BLaER1 (cell line): Measurements from ENCODE around the gene STX2.
A peak's percentile ranks its signal among the peaks of the same experiment; 100 is the strongest.

ENCODE experiments used
- H3K27ac ChIP-seq: shearing (Covaris generic); formaldehyde crosslinking; 2 replicates; pipeline ENCODE4 v1.8.1; 2022
- H3K27me3 ChIP-seq: shearing (Covaris generic); formaldehyde crosslinking; 2 replicates; pipeline ENCODE4 v1.8.1; 2022
- H3K36me3 ChIP-seq: shearing (Covaris generic); formaldehyde crosslinking; 2 replicates; pipeline ENCODE4 v1.8.1; 2022
- H3K4me1 ChIP-seq: shearing (Covaris generic); formaldehyde crosslinking; 2 replicates; pipeline ENCODE4 v1.8.1; 2022
- H3K4me2 ChIP-seq: shearing (Covaris generic); formaldehyde crosslinking; 2 replicates; pipeline ENCODE4 v1.8.1; 2022
- H3K4me3 ChIP-seq: shearing (Covaris generic); formaldehyde crosslinking; 2 replicates; pipeline ENCODE4 v1.8.1; 2022
- H3K9ac ChIP-seq: shearing (Covaris generic); formaldehyde crosslinking; 2 replicates; pipeline ENCODE4 v1.8.1; 2022
- H3K9me3 ChIP-seq: shearing (Covaris generic); formaldehyde crosslinking; 2 replicates; pipeline ENCODE4 v1.8.1; 2022
- H4K20me1 ChIP-seq: shearing (Covaris generic); formaldehyde crosslinking; 2 replicates; pipeline ENCODE4 v1.8.1; 2022
- Cebpa-rat ChIP-seq: shearing (Covaris generic); IDR thresholded peaks from 2 replicates; pipeline ENCODE4 v1.8.1; 2022

The STX2 gene

DNA sequence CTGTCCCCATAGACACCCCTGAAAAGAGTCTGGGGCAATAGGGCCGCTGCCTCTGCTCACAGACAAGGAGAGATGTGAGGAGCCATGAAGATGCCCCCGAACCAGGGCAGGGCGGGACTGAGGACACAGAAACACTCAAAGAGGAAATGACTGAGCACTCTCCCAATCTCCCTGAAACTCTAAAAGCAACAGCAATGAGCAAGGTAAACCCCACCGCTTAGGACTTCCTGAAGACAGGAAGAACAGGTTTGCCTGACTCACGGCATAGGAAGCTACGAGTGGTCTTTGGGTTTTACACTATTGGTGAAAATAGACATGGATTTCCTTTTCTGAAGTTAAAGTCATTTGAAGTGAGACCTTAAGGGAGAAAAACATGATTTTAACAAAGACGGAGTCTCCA lies 32.5 kb downstream of the STX2 start:
- Histone ChIP-seq H3K9me3 (peaks cover 71% of the 10 kb centered on the region), H3K36me3 (peaks cover 92% of the 10 kb centered on the region), H3K4me2 (peak overlapping the region; percentile 74), H3K27me3 (0 out of 2 replicates have a peak, but pooled peaks cover 4% of the 10 kb centered on the region), H3K4me3 (peak overlapping the region; percentile 54), H3K27ac (peak overlapping the region; percentile 74), H4K20me1 (no peaks in the 10 kb centered on the region), H3K4me1 (peaks cover 35% of the 10 kb centered on the region), H3K9ac (no peak overlapping the region)
- TF ChIP-seq Cebpa-rat: no peak

DNA sequence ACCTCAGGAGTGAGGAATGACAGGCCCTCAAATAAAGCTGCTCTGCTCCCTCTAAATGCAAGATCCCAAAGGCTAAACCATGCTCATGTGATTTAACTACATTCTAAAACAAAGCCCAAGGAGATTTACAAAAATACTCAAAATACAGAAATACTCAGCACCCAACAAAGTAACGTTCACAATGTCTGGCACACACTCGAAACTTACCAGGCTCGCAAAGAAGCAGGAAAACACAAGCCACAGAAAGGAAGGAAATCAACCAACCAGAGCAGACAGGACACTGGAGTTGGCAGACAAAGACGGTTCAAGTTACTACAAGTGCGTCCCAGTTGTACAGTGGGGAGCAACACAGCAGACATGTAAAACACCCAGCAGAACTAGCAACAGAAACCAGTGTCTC lies 33.4 kb downstream of the STX2 start:
- no peak for TF ChIP-seq Cebpa-rat
- H3K4me1 ChIP-seq: peaks cover 35% of the 10 kb centered on the region
- H3K4me3 ChIP-seq: peak overlapping the region; percentile 54
- 0 out of 2 replicates have a peak, but pooled peaks cover 4% of the 10 kb centered on the region for H3K27me3 ChIP-seq
- peak overlapping the region; percentile 74 for H3K4me2 ChIP-seq
- H4K20me1 ChIP-seq: no peaks in the 10 kb centered on the region
- H3K9ac ChIP-seq: no peak overlapping the region
- peaks cover 97% of the 10 kb centered on the region for H3K36me3 ChIP-seq
- peaks cover 71% of the 10 kb centered on the region for H3K9me3 ChIP-seq
- H3K27ac ChIP-seq: peak overlapping the region; percentile 74

DNA sequence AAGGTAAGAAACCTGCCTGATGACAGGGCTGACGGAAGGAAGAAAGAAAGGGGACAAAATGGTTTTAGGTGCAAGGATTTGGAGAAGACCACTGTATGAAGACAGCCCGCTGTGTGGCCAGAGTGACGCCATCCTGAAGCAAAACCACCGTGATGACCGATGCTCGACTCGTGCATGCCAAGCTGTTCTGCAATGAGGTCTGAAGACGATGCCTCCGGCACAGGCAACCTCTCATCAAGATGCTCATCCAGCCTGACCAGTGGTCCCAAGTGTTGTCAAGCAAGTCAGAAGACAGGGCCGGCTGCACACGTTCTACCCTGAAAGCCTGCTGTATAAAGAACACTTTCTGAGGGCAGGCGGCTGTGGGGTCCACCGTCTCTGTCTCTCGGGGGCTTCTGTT lies 34.8 kb downstream of the STX2 start:
- H3K4me1 ChIP-seq: peaks cover 35% of the 10 kb centered on the region
- H3K4me2 ChIP-seq: no peak overlapping the region
- 0 out of 2 replicates have a peak, but pooled peaks cover 4% of the 10 kb centered on the region for H3K27me3 ChIP-seq
- H3K27ac ChIP-seq: no peak overlapping the region
- peaks cover 99% of the 10 kb centered on the region for H3K36me3 ChIP-seq
- H4K20me1 ChIP-seq: no peaks in the 10 kb centered on the region
- no peak overlapping the region for H3K9ac ChIP-seq
- no peak for TF ChIP-seq Cebpa-rat
- peaks cover 71% of the 10 kb centered on the region for H3K9me3 ChIP-seq
- H3K4me3 ChIP-seq: peak overlapping the region; percentile 54

DNA sequence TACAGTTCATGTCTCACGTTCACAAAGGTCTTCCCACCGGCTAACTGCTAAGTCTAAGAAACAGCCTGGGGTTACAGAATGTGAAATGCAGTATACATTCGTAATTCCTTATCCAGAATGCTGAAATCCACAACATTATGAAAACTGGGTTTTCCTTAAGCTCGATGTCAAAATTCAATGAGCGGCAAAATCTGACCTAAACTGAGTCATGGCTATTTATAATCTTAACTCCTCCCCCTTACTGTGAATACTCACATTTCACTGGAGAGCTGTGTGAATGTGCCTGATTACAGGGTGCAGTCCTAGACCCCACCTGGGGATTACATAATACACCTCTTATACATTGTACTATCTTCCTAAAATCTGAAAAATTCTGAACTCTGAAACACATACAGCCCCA lies 35.3 kb downstream of the STX2 start:
- peak overlapping the region; percentile 54; the same call in 1 of the 2 replicates for H3K4me3 ChIP-seq
- H4K20me1 ChIP-seq: no peaks in the 10 kb centered on the region
- peaks cover 68% of the 10 kb centered on the region for H3K9me3 ChIP-seq
- H3K4me1 ChIP-seq: peaks cover 35% of the 10 kb centered on the region
- no peak for TF ChIP-seq Cebpa-rat
- 0 out of 2 replicates have a peak, but pooled peaks cover 4% of the 10 kb centered on the region for H3K27me3 ChIP-seq
- no peak overlapping the region for H3K27ac ChIP-seq
- no peak overlapping the region for H3K9ac ChIP-seq
- peaks cover 99% of the 10 kb centered on the region for H3K36me3 ChIP-seq
- H3K4me2 ChIP-seq: no peak overlapping the region

DNA sequence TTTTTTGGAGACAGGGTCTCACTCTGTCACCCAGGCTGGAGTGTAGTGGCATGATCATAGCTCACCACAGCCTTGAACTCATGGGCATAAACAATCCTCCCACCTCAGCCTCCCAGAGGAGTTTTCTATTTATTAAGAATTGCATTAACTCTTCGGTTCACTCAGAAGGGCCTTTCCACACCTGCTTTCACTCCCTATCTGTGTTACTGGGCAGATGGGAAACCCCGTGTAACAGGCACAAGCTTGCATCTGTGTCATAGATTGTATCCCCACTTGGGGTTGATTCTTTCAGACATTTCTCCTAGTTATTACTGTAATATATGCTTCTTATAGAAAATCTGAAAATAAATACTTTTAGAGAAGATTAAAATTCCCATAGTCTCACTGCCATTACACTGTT lies 38.7 kb downstream of the STX2 start:
- peaks cover 17% of the 10 kb centered on the region for H3K4me1 ChIP-seq
- no peak overlapping the region for H3K4me3 ChIP-seq
- H3K27ac ChIP-seq: no peak overlapping the region
- 0 out of 2 replicates have a peak, but pooled peaks cover 4% of the 10 kb centered on the region for H3K27me3 ChIP-seq
- H3K9ac ChIP-seq: no peak overlapping the region
- TF ChIP-seq Cebpa-rat: no peak
- H4K20me1 ChIP-seq: no peaks in the 10 kb centered on the region
- H3K36me3 ChIP-seq: peaks cover 94% of the 10 kb centered on the region
- no peak overlapping the region for H3K4me2 ChIP-seq
- H3K9me3 ChIP-seq: peaks cover 34% of the 10 kb centered on the region

DNA sequence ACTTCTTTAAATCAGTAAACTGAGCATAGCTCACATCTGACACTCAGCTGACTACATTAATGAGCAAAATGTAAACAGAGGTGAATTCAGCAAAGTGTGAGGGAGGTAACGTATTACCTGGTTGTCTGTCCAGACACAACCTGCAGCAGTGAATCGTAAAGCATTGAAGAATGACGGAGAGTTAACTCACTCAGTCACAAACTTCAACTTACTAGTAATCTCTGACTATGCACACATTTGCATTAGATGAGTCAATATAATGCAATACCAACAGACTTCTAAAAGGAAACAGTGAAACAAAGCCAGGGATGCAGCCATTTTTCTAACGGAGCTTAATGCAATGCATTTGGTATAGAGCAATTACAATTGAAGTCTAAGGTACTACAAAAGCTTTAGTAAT lies 40.0 kb downstream of the STX2 start:
- Histone ChIP-seq H3K36me3 (peaks cover 91% of the 10 kb centered on the region), H3K4me1 (peaks cover 14% of the 10 kb centered on the region), H3K4me2 (no peak overlapping the region), H3K9ac (no peak overlapping the region), H3K9me3 (peaks cover 21% of the 10 kb centered on the region), H3K4me3 (no peak overlapping the region), H3K27ac (no peak overlapping the region), H3K27me3 (no peaks in the 10 kb centered on the region), H4K20me1 (no peaks in the 10 kb centered on the region)
- TF ChIP-seq Cebpa-rat: no peak

DNA sequence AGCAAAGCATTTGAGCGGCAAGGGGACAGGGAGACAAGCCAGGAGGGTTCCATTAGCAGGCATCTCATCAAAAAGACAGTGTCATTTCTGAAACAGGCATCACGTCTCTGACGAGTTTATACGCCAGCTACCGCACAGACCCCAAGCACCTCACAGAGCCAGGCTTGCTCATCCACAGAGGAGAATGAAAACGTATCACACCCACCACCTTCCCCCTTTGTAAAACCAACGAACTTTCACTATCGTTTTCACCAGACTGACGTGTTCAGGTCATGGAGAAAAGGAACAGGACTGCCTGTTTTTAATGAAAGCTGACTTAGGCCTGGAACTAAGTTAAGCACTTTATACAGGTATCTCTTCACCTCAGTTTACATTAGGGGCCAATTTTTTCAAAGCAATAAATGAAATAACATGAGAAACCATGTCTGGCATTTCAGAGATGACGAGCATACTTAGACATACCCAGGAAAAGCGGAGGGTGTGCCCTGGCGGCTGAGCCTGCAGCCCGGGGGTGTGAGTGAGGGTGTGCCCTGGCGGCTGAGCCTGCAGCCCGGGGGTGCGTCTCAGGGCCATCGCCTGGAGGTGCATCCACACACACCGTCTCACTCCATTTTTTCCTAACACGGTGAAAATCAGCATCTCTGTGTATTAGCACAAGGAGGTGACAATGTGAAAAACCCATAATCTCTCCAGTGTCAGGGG lies 41.9 kb downstream of the STX2 start:
- Histone ChIP-seq H3K4me1 (peaks cover 14% of the 10 kb centered on the region), H3K9ac (peak overlapping the region; percentile 54; the same call in 1 of the 2 replicates), H3K27ac (0 out of 2 replicates have a peak overlapping the region, but pooled peaks have one; percentile 4), H3K4me2 (peak overlapping the region; percentile 71), H3K4me3 (no peak overlapping the region), H3K36me3 (peaks cover 91% of the 10 kb centered on the region), H4K20me1 (no peaks in the 10 kb centered on the region), H3K27me3 (no peaks in the 10 kb centered on the region), H3K9me3 (peaks cover 2% of the 10 kb centered on the region; the same call in 1 of the 2 replicates)
- no peak for TF ChIP-seq Cebpa-rat

DNA sequence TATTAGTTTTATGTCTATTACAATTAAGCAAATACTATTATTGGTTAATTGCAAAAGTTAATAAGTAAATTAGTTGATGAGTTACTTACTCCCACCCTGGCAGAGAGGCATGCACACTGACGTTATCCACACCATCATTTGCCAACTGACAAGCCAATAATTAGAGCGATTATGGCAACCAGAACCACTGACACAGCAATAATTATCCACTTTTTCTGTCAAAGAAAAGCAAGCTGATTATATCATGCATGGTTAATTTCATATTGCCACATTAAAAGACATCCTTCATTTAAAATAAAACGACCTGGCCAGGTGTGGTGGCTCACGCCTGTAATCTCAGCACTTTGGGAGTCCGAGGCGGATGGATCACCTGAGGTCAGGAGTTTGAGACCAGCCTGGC lies 43.1 kb downstream of the STX2 start:
- Histone ChIP-seq H3K4me1 (peaks cover 14% of the 10 kb centered on the region), H3K4me3 (no peak overlapping the region), H3K36me3 (peaks cover 90% of the 10 kb centered on the region)

DNA sequence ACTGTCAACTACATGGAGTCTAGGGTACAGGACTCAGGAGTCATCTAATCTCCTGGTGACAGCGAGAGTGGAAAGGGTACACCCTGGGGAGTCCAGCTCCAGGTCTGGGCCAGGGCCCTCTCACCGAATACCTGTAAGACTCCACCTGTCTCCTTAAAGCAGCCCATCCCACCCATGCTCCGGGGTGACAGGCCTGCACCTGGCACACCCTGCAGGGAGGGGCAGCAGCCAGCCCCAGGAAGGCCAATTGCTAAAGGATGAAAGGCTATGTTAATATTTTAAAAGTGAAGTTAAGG lies 45.5 kb downstream of the STX2 start:
- Histone ChIP-seq H3K9ac (no peak overlapping the region), H3K27me3 (no peaks in the 10 kb centered on the region), H4K20me1 (no peaks in the 10 kb centered on the region), H3K36me3 (peaks cover 70% of the 10 kb centered on the region), H3K4me3 (no peak overlapping the region), H3K9me3 (no peaks in the 10 kb centered on the region), H3K4me1 (peaks cover 14% of the 10 kb centered on the region), H3K27ac (no peak overlapping the region), H3K4me2 (no peak overlapping the region)
- TF ChIP-seq Cebpa-rat: no peak

More for the DNA sequence above, 43.1 kb downstream of the STX2 start:
- H3K27ac ChIP-seq: no peak overlapping the region
- no peaks in the 10 kb centered on the region for H4K20me1 ChIP-seq
- H3K9me3 ChIP-seq: no peaks in the 10 kb centered on the region
- no peak overlapping the region for H3K9ac ChIP-seq
- H3K27me3 ChIP-seq: no peaks in the 10 kb centered on the region
- TF ChIP-seq Cebpa-rat: no peak
- no peak overlapping the region for H3K4me2 ChIP-seq

DNA sequence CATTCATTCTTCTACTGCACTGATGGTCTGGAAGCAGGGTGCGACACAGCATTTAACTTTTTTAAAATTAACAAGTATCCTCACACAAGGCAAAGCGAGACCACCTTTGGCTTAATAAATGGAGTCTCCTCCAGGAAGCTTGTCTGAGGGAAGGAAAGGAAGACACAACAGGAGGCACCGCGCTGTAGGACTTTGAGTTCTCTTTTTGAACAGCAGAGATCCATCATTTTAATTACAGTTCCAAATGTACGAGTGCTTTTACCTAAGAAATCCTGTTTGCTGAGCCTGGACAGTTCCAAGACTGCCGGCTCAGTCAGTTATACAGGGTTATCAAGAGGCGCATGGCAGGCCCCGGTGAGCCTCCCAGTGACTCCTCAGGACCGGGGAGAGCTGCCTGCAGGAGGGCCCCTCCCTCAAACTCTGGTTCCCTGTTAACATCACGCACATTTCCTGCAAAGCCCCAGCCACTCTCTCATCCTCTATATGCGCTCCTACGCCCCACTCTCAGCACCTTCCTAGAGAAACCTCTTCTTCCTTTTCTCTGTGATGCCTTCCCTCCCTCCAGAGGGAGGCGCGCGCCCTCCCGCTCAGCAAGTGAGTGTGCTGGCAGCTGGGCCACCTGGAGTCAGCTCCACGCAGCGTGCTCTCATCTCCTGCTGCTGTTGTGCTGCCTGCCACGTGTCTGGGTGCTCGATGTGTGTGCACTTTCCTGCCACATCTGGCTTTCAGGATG lies 46.1 kb downstream of the STX2 start:
- Histone ChIP-seq H3K9ac (no peak overlapping the region), H3K4me3 (no peak overlapping the region), H3K9me3 (no peaks in the 10 kb centered on the region), H3K4me2 (no peak overlapping the region), H3K4me1 (peaks cover 14% of the 10 kb centered on the region), H4K20me1 (no peaks in the 10 kb centered on the region), H3K27me3 (no peaks in the 10 kb centered on the region), H3K36me3 (peaks cover 68% of the 10 kb centered on the region), H3K27ac (no peak overlapping the region)
- TF ChIP-seq Cebpa-rat: no peak
